8988T (cell line): ENCODE data around the gene CCS.
A peak's percentile ranks its signal among the peaks of the same experiment; 100 is the strongest.
"Not testable (repeated sequence)": the region's sequence is repeated elsewhere in the genome, so short reads cannot be mapped to it uniquely, and the experiment has no call there.

Experiments used
- DNase-seq: peaks from one replicate; pipeline ENCODE4 v3.0.0; 2011

Gene CCS, protein sequence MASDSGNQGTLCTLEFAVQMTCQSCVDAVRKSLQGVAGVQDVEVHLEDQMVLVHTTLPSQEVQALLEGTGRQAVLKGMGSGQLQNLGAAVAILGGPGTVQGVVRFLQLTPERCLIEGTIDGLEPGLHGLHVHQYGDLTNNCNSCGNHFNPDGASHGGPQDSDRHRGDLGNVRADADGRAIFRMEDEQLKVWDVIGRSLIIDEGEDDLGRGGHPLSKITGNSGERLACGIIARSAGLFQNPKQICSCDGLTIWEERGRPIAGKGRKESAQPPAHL

DNA sequence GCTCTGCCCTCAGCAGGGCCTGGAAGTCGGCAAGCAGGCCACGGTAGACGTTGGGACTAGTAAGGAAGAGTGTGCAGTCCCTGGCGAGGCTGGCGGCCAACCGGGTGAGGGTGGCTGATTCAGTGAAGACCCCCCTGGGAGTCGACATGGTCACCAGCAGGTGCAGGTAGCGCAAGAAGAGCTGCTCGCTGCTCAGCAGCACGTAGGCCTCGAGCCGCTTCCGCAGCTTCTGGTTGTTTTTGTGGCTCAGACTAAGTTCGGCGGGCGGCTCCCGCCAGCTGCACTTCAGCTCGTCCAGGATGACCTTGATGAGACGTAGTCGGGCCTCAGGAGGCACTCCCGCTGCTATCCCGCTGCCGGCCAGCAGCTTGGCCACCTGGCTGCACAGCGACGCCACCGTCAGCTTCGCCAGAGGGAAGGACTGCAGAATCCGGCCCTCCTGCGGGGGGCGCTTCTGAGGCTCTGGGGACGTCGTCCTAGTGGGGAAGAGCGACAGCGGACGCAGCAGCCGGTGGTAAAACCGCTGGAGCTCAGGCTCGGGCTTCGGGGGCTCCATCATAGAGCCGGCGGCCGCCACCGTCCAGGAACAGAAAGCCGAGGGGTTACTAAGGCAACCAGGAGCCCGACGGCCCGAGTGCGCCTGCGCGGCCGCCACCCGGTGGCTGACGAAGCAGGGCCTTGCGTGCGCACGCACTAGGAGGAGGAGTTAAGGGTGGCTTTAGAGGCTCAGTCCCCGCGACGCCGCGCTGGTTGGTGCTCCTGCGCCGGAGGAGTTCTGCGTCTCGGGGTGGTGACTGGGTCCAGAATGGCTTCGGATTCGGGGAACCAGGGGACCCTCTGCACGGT, at the start of gene CCS, which contains the start of gene CCDC87:
Gene CCS, plus strand, starts transcription at position 729 of the 846 bp plus-strand sequence. Its CDS starts 77 bp downstream, at position 806.
Gene CCDC87, minus strand, starts transcription at position 607 of the 846 bp plus-strand sequence. Its CDS starts 48 bp downstream, at position 559.
- peak; percentile 100 for DNase-seq

DNA sequence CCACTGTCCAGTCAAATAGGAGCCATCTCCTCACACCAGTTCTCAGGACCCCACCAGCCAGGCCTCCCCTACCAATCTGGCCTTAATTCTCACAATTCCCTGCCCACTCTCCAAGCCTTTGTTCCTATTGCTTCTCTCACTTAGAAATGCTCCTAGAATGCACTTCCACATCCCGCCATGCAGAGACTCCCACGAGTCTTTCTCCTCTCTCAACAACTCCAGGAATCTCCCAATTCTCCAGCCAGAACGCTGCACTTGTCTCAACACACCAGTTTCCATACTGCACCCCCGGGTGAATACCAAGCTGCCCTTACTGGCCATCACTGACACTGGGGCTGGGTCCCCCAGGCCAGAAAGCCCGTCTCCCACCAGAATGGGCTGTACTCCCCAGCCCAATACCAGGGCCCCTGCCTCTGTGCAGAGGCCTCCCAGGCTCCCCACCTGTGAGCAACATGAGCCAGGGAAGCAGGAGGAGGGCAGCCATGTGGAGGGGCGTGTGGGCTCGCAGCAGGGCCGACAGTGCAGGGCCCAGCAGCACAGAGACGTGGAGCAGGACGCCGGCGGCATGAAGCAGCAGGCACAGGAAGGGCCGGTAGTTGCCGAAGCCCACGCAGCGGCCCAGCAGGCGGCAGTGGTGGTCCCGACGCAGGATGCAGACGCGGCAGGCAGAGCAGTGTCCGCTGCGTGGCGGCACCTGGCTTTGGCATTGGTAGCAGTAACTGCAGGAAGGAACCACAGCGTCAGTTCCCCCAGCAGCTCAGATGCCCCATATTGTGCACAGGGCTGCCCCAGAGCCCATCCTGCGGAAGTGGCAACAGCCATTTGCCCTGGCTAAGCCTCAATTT, 49.5 kb upstream of the CCS start:
- no peak for DNase-seq

GRCh38 chr11:66544952-66545351, 48.0 kb upstream of the CCS start:
- not testable (repeated sequence) for DNase-seq

DNA sequence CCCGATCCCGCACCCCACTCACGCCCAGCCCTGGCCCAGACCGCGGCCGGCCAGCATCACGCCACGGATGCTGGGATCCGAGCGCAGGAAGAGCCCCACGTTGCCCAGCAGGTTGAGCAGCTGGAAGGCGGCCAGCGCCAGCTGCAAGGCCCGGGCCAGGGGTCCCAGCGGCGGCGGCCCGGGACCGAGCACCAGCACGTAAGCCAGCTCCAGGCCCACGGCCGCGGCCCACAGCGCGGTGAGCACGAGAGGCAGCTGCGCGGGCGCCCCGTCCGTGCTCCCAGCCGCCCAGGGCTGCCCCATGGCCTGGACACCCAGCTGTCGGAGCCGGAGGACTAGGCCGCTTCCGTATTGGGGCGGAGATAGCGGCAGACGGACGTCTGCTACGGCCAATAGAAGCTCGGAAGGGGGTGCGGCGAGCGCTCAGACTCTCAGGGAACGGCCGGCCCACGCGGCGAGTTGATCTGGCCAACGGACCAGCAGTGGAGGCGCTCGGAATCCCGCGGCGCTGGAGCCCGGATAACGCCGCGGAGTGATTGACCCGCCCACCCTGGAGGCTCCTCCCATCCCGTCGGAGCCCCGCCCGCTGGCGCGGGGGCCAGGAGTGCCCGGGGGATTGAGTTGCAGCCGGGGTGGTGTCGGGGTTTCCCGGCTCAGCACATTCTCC, 47.2 kb upstream of the CCS start, which contains the start of gene ZDHHC24:
Gene ZDHHC24, minus strand, starts transcription at position 348 of the 667 bp plus-strand sequence. Its CDS starts 45 bp downstream, at position 303.
- DNase-seq: peak; percentile 100

- no peak for DNase-seq
These were observed 46.5 kb upstream of the CCS start, which contains the start of gene ACTN3 for GRCh38 chr11:66546368-66546965. ACTN3 (plus strand) TSS chr11:66546903; CDS start chr11:66546938, 35 bp downstream.

DNA sequence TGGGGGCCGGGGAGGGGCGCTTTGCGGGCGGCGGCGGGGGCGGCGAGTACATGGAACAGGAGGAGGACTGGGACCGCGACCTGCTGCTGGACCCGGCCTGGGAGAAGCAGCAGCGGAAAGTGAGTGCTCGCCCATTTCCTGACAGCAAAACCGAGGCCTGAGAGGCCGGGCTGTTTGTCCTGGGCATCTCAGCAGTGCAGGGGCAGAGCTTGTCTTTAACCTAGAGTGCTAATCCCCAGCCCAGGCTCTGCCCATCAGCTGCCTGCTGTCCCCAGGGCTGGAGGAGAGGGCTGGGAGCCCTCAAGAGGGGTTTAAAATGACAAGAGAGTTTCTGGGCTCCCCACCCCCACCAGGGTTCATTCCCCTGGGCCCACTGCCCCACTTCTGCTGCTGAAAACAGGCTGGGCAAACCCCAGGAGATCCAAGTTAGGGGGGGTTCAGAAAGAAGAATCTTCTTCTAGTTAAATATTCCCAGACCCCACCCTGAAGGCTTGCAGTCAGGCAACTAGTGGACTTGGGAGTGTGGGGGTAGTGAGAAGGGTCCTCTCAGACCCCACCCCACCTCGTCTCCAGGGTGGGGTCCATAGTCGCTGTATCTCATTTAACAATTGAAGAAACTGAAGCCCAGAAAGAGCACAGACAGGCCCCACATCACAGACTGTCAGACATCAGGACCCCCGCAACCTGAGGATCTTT, 45.9 kb upstream of the CCS start:
- DNase-seq: peak; percentile 53

DNA sequence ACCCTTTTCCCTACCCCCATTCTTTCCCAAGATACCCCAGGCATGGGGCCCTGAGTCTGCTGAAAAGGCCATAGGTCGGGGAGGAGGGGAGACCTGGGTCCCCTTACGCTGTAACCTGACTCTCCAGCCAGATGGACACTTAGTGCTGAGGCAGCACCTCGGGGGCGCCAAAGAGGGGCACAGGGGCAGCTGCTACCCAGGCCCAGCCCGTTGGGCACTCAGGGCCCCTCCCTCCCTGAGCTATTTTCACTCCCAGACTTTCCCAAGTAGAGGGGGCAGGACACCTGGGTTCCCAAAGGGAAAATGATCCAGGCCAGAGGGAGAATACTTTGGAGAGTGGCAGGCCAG, 45.3 kb upstream of the CCS start:
- DNase-seq: no peak

- peak; percentile 46 for DNase-seq
These were observed 44.9 kb upstream of the CCS start for GRCh38 chr11:66548041-66548440.

GRCh38 chr11:66548774-66549630, 44.0 kb upstream of the CCS start:
- DNase-seq: peak; percentile 44

DNA sequence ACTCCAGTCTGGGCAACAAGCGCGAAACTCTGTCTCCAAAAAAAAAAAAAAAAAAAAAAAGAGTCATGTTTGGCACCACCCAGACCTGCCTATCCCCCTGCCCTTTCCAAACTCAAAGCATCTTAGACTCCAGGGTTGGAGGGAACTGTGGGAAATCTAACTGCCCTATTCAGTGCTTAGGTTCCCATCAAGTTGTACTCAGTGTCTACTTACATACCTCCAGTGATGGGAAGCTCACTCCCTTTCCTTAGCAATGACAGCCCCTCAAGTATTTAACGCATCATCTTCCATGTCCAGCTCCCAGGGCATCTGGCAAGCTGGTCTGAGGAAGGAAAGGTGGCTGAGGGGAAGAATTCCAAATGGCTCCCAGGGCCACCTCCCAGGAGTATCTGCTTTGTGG, 43.3 kb upstream of the CCS start:
- no peak for DNase-seq

- no peak for DNase-seq
These were observed 42.1 kb upstream of the CCS start for GRCh38 chr11:66550887-66551286.

DNA sequence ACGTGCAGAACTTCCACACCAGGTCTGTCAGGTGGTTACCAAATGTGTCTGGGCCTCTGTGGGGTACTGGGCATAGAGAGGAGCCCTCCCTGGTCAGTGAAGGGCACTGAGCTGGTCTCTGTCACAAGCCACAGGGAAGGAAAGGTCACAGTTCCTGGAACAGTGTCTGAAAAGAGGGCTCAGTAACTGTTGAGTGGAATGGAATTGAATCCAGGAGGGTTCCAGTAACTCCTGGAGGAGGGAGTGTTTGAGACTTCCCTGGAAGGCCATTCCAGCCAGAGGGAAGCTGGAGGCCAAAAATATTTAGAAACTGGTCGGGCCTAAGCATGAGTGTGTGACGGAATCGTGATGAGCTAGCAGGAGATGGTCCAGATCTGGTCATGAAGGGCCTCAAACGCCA, 38.4 kb upstream of the CCS start:
- no peak for DNase-seq

- no peak for DNase-seq
These were observed 37.6 kb upstream of the CCS start for GRCh38 chr11:66555416-66555815.

- no peak for DNase-seq
These were observed 36.9 kb upstream of the CCS start for GRCh38 chr11:66556086-66556485.

- no peak for DNase-seq
These were observed 35.2 kb upstream of the CCS start for GRCh38 chr11:66557733-66558326.

DNA sequence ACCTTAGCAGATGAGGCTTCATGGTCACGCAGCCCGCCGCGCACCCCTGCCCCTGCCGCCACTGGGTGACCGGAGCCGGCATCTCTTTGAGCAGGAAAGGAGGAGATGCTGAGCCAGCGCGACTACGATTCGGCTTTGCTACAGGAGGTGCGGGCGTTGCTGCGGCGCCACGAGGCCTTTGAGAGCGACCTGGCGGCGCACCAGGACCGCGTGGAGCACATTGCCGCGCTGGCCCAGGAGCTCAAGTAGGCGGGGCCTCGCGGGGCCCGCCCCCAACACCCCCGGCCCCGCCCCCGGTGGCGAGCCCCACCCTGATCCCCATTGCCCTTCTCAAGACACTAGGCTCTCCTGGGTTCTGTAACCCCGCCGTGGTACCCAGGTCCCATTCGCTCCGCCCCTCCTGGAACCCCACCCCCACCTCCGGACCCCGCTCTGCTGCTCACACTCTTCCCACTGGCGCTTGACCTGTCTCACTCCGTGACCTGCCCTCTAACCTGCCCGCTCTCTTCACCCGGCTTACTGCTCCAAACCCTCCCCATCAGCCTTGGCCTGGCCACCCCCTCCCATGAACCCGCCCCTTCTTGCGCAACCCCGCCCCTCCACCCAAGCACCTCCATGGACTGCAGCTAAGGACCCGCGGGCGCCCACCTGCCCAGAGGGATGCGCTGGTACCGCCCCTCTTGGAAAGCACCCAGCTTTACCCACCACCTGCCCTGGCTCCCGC, 33.7 kb upstream of the CCS start:
- DNase-seq: no peak

DNA sequence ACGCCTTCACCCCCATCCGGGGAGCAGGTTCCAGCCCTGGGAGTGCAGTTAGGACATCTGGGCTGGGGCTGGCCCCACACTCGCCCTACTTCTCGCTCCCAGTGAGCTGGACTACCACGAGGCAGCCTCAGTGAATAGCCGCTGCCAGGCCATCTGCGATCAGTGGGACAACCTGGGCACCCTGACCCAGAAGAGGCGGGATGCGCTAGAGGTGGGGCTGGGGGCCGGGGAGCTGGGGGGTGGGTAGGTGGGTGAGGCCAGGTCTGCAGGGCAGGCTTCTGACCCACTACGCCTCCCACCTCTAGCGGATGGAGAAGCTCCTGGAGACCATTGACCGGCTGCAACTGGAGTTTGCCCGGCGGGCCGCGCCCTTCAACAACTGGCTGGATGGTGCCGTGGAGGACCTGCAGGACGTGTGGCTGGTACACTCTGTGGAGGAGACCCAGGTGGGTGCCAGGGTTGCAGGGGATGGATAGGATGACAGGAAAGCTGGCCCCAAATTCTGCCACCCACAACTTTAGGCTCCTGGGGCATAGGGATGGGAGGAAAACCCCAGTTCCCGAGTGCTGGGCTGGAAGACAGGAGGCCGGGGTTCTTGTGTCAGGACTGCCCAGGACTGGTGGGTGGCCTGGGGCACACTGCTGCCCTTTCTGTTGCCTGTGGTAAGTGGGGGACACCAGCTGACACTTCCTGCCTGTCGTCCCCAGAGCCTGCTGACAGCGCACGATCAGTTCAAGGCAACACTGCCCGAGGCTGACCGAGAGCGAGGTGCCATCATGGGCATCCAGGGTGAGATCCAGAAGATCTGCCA, 32.9 kb upstream of the CCS start:
- no peak for DNase-seq
